K562 (cell line): ENCODE results near the gene PHF14. TPM values are rescaled to one million over a fixed set of nuclear protein-coding genes. Genes with fewer than 3 reads are reported as not detected.
A peak's percentile ranks its signal among the peaks of the same experiment; 100 is the strongest.

Experiments used
- CBFB ChIP-seq: sonication (generic); formaldehyde crosslinking; IDR thresholded peaks from 2 replicates; pipeline ENCODE4 v1.4.0; 2020; ENCODE audit warnings: mild to moderate bottlenecking, missing genetic modification reagents
- FOS ChIP-seq: IDR thresholded peaks from 3 replicates; pipeline ENCODE4 v1.6.1; 2011; ENCODE audit not compliant: insufficient read length; ENCODE audit errors: extremely low read depth
- FOXP1 ChIP-seq: sonication (generic); formaldehyde crosslinking; IDR thresholded peaks from 2 replicates; pipeline ENCODE4 v1.8.0; 2022; ENCODE audit warnings: mild to moderate bottlenecking, missing genetic modification reagents
- GTF2E2 ChIP-seq: fragments of 200-800 bp; sonication (Bioruptor generic); IDR thresholded peaks from 2 replicates; pipeline ENCODE4 v1.6.1; 2016; ENCODE audit warnings: missing genetic modification characterization, missing compliant biosample characterization
- HEY1 ChIP-seq: fragments of 250-450 bp; sonication (Bioruptor Pico); IDR thresholded peaks from 2 replicates; pipeline ENCODE4 v1.5.0; 2020; ENCODE audit warnings: mild to moderate bottlenecking, moderate library complexity, borderline replicate concordance
- HIVEP1 ChIP-seq: fragments of 250-450 bp; sonication (Bioruptor Pico); IDR thresholded peaks from 2 replicates; pipeline ENCODE4 v1.4.0; 2020; ENCODE audit warnings: mild to moderate bottlenecking
- ID3 ChIP-seq, 2 experiments: fragments of 250-450 bp in 1 of 2; fragments of 450-650 bp in 1 of 2; sonication (Bioruptor Pico) in 1 of 2; IDR thresholded peaks; 2 replicates each; pipeline versions ENCODE4 v1.6.1 to v1.8.0; 2016 to 2021; ENCODE audit warnings: mild to moderate bottlenecking in 2 of 2, moderate library complexity in 2 of 2, missing compliant biosample characterization in 1 of 2, missing genetic modification characterization in 1 of 2
- ILF3 ChIP-seq: fragments of 450-650 bp; IDR thresholded peaks from 2 replicates; pipeline ENCODE4 v1.6.1; 2018; ENCODE audit warnings: antibody characterized with exemption, mild to moderate bottlenecking, moderate library complexity, borderline replicate concordance
- MAFK ChIP-seq: IDR thresholded peaks from 2 replicates; pipeline ENCODE4 v1.6.1; 2011; ENCODE audit warnings: low read length, improper control_type of control experiment
- MAX ChIP-seq: sonication (generic); formaldehyde crosslinking; IDR thresholded peaks from 2 replicates; pipeline ENCODE4 v1.9.0; 2022; ENCODE audit warnings: mild to moderate bottlenecking, missing genetic modification reagents
- POLR2A ChIP-seq: fragments of 450-650 bp; conservative IDR thresholded peaks from 2 replicates; pipeline ENCODE4 v1.6.1; 2016
- RBM34 ChIP-seq: fragments of 200-400 bp; formaldehyde crosslinking; IDR thresholded peaks from 2 replicates; pipeline ENCODE4 v1.6.1; 2018; ENCODE audit warnings: low read length, borderline replicate concordance; ENCODE audit not compliant: insufficient read depth
- TEAD4 ChIP-seq, 2 experiments: sonication (generic) in 1 of 2; formaldehyde crosslinking in 1 of 2; IDR thresholded peaks; 2 replicates each; pipeline versions ENCODE4 v1.6.1 to v1.8.0; 2012 to 2022; ENCODE audit warnings: borderline replicate concordance in 1 of 2, inconsistent platforms in 1 of 2, low read length in 1 of 2, mild to moderate bottlenecking in 1 of 2, missing genetic modification reagents in 1 of 2
- ZBTB8A ChIP-seq: fragments of 450-650 bp; IDR thresholded peaks from 2 replicates; pipeline ENCODE4 v1.6.1; 2018; ENCODE audit warnings: mild to moderate bottlenecking, moderate library complexity; ENCODE audit not compliant: partially characterized antibody
- ZNF140 ChIP-seq: fragments of 250-450 bp; sonication (Bioruptor Pico); IDR thresholded peaks from 2 replicates; pipeline ENCODE4 v1.8.0; 2021; ENCODE audit warnings: moderate library complexity, mild to moderate bottlenecking, inconsistent platforms
- ZNF143 ChIP-seq: sonication (generic); formaldehyde crosslinking; IDR thresholded peaks from 2 replicates; pipeline ENCODE4 v1.9.0; 2022; ENCODE audit warnings: mild to moderate bottlenecking, missing genetic modification reagents
- ZNF174 ChIP-seq: fragments of 250-450 bp; sonication (Bioruptor Pico); IDR thresholded peaks from 2 replicates; pipeline ENCODE4 v1.4.0; 2020; ENCODE audit warnings: mild to moderate bottlenecking
- ZNF274 ChIP-seq: IDR thresholded peaks from 2 replicates; pipeline ENCODE4 v1.6.1; 2011; ENCODE audit warnings: low read depth, mild to moderate bottlenecking, low read length, moderate library complexity, borderline replicate concordance
- ZNF445 ChIP-seq: fragments of 250-450 bp; sonication (Bioruptor Pico); IDR thresholded peaks from 2 replicates; pipeline ENCODE4 v1.4.0; 2020; ENCODE audit warnings: low read depth, mild to moderate bottlenecking, moderate library complexity
- ZNF707 ChIP-seq: fragments of 250-450 bp; sonication (Bioruptor Pico); conservative IDR thresholded peaks from 2 replicates; pipeline ENCODE4 v1.8.0; 2022; ENCODE audit warnings: inconsistent platforms, mild to moderate bottlenecking, moderate library complexity
- polyA plus RNA-seq, 8 experiments: library from polyadenylated mRNA; depleted of rRNA in 4 of 8; stranded (reverse) in 5 of 8; unstranded in 3 of 8; fragments of >200 nt; fragmentation: Nextera tagmentation in 2 of 8; fragmentation: Illumina TruSeq in 1 of 8; extraction: Ambion mirVana in 2 of 8; extraction: Trizol in 1 of 8; gene quantifications; 2 replicates each; pipeline versions ENCODE4 v1.2.1 to v1.2.3, GENCODE V29; 2011 to 2014; ENCODE audit warnings: inconsistent platforms in 1 of 8, missing spikeins in 1 of 8
- total RNA-seq, 7 experiments: library from RNA; depleted of rRNA in 6 of 7; stranded (reverse); fragments of >200 nt in 6 of 7; fragmentation: Illumina TruSeq in 2 of 7; extraction: Trizol in 2 of 7; gene quantifications; 2 replicates each; pipeline versions ENCODE4 v1.2.1 to v1.2.3, GENCODE V29; 2011 to 2021; ENCODE audit warnings: low replicate concordance in 1 of 7
- TF ChIP-seq, protein P1 (sequence below): sonication (generic); formaldehyde crosslinking; IDR thresholded peaks from 2 replicates; pipeline ENCODE4 v1.8.0; 2022; ENCODE audit warnings: mild to moderate bottlenecking, missing genetic modification reagents
- TF ChIP-seq, protein P2 (sequence below): sonication (generic); formaldehyde crosslinking; IDR thresholded peaks from 2 replicates; pipeline ENCODE4 v1.8.0; 2023; ENCODE audit warnings: mild to moderate bottlenecking, missing genetic modification reagents

PHF14 gene
- total and polyA plus RNA-seq, 9 of the 15 experiments (the other 6 are each of a cell fraction or from before 2014, with no cell fraction given) = 27.5 to 67.6 (median 41.4) TPM

GRCh38 chr7:10939911-10940703, 33.6 kb upstream of the PHF14 start (continued):
- TF ChIP-seq ID3 (CRISPR knock-in tag; IDR thresholded peaks at IDR 0.05) (no peak), ID3 (tag; IDR thresholded peaks at IDR 0.05) (peak; percentile 91), MAX (CRISPR knock-in tag) (peak; percentile 70; the same call in 1 of the 2 replicates), POLR2A (peak; percentile 99), MAFK (peak; percentile 20; the same call in 1 of the 2 replicates), TEAD4 (IDR thresholded peaks at IDR 0.05; ENCODE audit: low read length) (peak; percentile 88), TEAD4 (CRISPR knock-in tag; IDR thresholded peaks at IDR 0.05; ENCODE audit: borderline replicate concordance) (no peak), ZNF274 (no peak), ILF3 (0 out of 2 replicates have a peak, but pooled peaks have one; percentile 49), CBFB (CRISPR knock-in tag) (no peak; the same call in 1 of the 2 replicates), ZNF140 (CRISPR knock-in tag) (no peak), ZNF445 (CRISPR knock-in tag) (no peak), ZNF707 (CRISPR knock-in tag) (no peak), ZBTB8A (no peak), HEY1 (CRISPR knock-in tag) (no peak), GTF2E2 (tag) (peak; percentile 84; the same call in 1 of the 2 replicates), HIVEP1 (CRISPR knock-in tag) (no peak), FOS (no peak), FOXP1 (0 out of 2 replicates have a peak, but pooled peaks have one; percentile 31), RBM34 (no peak), ZNF174 (CRISPR knock-in tag) (no peak), ZNF143 (CRISPR knock-in tag) (no peak)
- TF ChIP-seq, protein P1, sequence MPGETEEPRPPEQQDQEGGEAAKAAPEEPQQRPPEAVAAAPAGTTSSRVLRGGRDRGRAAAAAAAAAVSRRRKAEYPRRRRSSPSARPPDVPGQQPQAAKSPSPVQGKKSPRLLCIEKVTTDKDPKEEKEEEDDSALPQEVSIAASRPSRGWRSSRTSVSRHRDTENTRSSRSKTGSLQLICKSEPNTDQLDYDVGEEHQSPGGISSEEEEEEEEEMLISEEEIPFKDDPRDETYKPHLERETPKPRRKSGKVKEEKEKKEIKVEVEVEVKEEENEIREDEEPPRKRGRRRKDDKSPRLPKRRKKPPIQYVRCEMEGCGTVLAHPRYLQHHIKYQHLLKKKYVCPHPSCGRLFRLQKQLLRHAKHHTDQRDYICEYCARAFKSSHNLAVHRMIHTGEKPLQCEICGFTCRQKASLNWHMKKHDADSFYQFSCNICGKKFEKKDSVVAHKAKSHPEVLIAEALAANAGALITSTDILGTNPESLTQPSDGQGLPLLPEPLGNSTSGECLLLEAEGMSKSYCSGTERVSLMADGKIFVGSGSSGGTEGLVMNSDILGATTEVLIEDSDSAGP (CRISPR knock-in tag) = no peak
- TF ChIP-seq, protein P2, sequence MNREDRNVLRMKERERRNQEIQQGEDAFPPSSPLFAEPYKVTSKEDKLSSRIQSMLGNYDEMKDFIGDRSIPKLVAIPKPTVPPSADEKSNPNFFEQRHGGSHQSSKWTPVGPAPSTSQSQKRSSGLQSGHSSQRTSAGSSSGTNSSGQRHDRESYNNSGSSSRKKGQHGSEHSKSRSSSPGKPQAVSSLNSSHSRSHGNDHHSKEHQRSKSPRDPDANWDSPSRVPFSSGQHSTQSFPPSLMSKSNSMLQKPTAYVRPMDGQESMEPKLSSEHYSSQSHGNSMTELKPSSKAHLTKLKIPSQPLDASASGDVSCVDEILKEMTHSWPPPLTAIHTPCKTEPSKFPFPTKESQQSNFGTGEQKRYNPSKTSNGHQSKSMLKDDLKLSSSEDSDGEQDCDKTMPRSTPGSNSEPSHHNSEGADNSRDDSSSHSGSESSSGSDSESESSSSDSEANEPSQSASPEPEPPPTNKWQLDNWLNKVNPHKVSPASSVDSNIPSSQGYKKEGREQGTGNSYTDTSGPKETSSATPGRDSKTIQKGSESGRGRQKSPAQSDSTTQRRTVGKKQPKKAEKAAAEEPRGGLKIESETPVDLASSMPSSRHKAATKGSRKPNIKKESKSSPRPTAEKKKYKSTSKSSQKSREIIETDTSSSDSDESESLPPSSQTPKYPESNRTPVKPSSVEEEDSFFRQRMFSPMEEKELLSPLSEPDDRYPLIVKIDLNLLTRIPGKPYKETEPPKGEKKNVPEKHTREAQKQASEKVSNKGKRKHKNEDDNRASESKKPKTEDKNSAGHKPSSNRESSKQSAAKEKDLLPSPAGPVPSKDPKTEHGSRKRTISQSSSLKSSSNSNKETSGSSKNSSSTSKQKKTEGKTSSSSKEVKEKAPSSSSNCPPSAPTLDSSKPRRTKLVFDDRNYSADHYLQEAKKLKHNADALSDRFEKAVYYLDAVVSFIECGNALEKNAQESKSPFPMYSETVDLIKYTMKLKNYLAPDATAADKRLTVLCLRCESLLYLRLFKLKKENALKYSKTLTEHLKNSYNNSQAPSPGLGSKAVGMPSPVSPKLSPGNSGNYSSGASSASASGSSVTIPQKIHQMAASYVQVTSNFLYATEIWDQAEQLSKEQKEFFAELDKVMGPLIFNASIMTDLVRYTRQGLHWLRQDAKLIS = no peak
